HG03469 (cell line): Measurements from ENCODE around the gene HYDIN.
"Not testable (repeated sequence)": the region's sequence is repeated elsewhere in the genome, so short reads cannot be mapped to it uniquely, and the experiment has no call there.

Experiments
- ATAC-seq: cut with Tn5 transposase; IDR thresholded peaks from one replicate; pipeline ENCODE4 v1.9.1; 2021; ENCODE audit warnings: mild to moderate bottlenecking, moderate library complexity, moderate number of reproducible peaks; ENCODE audit not compliant: unreplicated experiment

The HYDIN gene

GRCh38 chr16:71143246-71143645 is 87.3 kb downstream of the HYDIN start:
- ATAC-seq: not testable (repeated sequence)

- not testable (repeated sequence) for ATAC-seq
These were observed 120.0 kb downstream of the HYDIN start for GRCh38 chr16:71110565-71110964.

GRCh38 chr16:71109656-71110208 is 120.8 kb downstream of the HYDIN start:
- ATAC-seq: not testable (repeated sequence)

DNA sequence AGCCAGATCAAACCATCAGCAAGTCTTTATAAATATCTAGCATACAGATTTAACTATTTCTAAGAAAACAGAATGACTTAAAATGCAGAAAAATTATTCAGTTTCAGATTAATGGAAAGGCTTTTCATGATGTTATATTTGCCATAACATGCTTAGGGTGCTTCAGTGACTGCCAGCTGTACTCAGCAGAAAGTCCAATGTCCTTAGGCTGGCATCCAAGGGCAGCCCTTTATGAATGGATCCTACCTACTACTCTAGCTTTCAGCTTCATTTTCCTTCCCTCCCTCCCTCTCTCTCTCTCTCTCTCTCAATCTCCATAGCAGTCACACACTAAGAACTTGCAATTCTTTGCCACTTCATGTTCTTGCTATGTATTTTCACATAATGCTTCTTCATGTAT is 124.6 kb downstream of the HYDIN start:
- ATAC-seq: not testable (repeated sequence)

GRCh38 chr16:71083573-71083972 is 146.9 kb downstream of the HYDIN start:
- not testable (repeated sequence) for ATAC-seq

DNA sequence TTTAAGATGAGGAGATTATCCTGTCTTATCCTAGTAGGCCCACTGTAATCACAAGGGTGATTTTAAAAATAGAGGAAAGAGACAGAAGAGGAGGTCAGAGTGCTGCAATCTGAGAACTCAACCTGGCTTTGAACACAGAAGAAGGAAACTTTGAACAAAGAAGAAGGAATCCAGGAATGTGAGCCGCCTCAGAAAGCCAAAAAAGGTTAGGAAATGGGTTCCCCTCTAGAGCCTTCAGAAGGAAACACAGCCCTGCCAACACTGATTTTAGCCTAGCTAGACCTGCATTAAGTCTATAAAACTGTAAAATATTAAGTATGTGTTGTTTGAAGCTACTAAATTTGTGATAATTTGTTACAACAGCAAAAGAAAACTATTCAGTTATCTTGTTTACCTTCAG is 149.7 kb downstream of the HYDIN start:
- ATAC-seq: not testable (repeated sequence)

DNA sequence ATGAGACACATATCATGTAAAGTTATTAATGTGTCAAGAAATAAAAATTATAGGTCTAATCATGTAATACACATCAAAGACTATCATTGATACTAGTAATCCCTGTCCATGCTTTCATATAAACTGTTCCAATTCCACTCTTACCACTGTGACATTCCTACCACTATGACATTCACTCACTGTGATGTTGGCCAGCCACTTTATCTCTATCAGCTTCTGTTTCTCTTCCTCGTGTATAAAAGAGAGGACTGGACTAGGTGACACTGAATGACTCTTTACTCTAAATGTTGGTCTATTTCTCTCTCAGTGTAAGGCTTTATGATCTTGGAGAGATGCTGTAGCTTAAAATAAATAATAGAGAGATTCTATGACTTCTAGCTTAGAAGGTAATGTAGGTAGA is 150.3 kb downstream of the HYDIN start:
- ATAC-seq: not testable (repeated sequence)

- ATAC-seq: not testable (repeated sequence)
These were observed 159.9 kb downstream of the HYDIN start for GRCh38 chr16:71070651-71071050.

DNA sequence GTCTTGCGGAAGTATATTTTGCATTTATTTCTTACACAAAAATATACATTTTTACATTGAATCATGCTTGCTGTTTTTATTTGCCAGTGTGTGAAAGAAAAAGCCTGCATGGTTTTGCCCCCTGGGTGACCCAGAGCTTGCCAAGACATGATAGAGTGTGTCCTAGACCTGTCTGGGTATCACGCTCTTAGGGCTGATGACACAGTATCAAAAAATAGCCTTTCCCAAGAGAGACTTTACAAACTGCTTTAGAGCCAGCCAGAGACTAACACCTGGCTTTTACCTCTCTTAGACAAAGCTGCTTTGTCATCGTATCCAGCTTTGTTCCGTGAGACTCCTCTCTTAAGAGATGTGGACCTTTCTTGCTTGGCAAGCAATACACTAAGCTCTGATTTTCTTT is 160.7 kb downstream of the HYDIN start:
- ATAC-seq: not testable (repeated sequence)

GRCh38 chr16:71053897-71054609 is 176.5 kb downstream of the HYDIN start:
- not testable (repeated sequence) for ATAC-seq

GRCh38 chr16:71050307-71050706 is 180.2 kb downstream of the HYDIN start:
- ATAC-seq: not testable (repeated sequence)

GRCh38 chr16:71039368-71040111 is 191.0 kb downstream of the HYDIN start:
- ATAC-seq: not testable (repeated sequence)

GRCh38 chr16:71038421-71038820 is 192.1 kb downstream of the HYDIN start:
- ATAC-seq: not testable (repeated sequence)

GRCh38 chr16:71037987-71038386 is 192.5 kb downstream of the HYDIN start:
- not testable (repeated sequence) for ATAC-seq

- ATAC-seq: not testable (repeated sequence)
These were observed 202.3 kb downstream of the HYDIN start for GRCh38 chr16:71028032-71028727.

DNA sequence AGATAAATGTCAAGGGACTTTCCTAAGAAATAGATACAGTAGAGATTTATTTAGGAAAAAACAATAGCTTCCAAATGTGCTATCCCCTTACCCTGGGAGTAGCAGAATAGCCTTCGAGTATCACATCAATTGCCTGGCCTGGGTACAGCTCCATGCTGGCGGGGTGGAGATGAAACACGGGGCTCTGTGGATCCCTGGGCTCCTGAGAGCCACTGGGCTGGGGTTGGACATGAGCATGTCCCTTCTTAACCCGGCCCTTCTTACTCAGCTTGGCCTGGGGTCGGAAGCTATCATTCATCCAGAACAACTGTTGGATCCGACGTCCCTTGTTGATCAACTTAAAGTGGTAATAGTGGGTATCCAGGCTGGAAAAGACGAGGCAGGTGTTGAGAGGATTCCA is 203.0 kb downstream of the HYDIN start:
- ATAC-seq: not testable (repeated sequence)

DNA sequence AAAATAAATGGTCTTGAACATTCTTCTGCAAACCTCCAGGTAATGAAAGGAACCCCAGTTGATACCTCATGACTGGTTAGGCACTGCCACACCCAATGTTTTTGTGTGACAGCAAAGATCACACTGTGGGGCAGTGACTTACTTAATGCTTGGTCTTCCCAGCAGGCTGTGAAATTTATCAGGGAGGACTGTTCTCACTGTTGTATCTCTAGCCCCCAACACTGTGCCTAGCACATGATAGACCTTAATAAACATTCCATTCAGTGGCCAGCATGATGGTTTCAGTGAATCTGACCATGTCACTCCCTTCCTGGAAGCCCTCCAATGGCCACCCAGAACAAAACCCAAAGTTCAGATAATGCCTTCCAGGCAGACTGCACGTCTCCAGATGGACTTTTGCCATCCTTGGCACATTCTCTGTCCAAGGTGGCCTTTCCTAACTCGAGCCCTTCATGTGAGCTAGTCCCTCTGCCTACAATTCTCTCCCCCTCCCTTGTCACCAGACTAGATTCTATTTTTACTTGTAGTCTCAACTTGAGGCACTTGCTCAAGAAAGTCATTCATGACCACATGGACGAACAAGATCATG is 206.6 kb downstream of the HYDIN start:
- ATAC-seq: not testable (repeated sequence)

DNA sequence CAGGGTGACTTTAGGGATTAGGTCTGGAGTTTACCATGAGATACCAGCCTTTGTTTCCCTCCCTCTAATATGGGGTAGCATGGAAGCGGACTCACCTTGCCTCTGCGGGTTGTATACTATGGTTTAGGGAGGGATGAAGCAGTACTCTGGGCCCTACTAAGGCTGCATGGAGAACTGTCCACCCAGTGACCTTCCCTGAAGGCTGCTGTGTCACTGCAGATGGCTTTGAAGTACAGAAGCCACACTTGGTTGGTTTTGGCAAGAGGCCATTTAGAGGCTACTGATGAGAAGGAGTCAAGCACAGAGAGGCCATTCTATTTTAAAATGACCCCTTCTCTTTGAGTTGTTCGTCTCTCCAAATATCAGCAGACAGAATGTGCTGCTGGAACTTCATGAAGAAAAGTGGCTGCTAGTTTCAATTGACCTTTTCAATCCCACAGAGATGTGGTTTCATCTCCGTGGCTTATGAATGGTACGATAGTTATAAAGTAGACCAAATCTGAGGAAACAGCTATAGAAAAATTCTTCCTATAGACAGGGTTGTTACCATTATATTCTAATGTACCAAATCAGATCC is 208.5 kb downstream of the HYDIN start:
- not testable (repeated sequence) for ATAC-seq

GRCh38 chr16:71019067-71019682 is 211.3 kb downstream of the HYDIN start:
- not testable (repeated sequence) for ATAC-seq

DNA sequence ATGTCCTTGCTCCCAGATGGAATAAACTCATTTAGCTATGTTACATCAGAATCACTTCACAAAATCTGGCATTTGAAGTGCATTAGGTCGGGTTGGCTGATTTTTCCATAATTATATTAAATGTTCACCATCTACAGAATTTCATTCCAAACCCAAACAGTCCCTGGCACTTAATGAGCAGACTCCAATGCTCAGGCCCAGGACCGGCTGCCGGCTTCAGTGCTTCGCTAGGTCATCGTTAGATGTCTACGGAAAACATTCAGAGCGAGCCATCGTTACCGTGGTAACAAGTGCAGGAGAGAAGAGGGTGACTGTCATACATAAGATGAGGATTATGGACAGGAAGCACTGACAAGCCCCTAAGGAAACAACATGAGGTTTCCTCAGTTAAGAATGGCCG is 215.1 kb downstream of the HYDIN start:
- not testable (repeated sequence) for ATAC-seq
